Measurements from ENCODE around the gene PROSER3. TPM values are rescaled to one million over a fixed set of nuclear protein-coding genes. Genes with fewer than 3 reads are reported as not detected.
A peak's percentile ranks its signal among the peaks of the same experiment; 100 is the strongest.

Gene PROSER3
- total RNA-seq, 1 donor, result 9.5 TPM

DNA sequence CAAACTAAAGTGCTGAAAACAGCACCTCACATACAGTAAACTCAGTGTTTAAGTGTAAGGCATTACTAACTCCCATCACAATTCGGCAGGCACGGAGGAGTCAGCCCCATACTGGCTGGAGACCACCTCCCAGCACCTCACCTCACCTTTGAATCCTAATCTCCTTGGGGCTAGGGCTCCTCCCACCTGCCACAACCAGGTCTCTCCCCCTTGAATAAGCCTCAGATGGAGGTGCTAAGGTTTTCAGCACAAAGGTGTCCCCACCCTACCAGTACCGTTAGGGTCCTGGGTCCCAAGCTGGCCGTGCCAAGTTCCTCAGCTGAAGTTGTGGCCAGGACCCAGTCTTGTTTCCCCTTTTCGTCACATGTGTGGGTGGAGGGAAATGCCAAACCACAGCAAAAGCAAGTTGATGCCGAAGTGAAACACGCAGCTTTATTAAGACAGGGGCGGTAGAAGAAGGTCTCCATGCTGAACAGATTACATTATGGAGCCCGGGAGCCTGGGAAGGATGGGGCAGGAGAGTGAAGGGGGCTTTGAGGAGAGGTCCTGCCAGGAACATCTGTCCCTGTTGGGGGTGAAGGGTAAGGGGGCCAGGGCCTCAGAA is 15.8 kb upstream of the PROSER3 start, which contains the start of gene IGFLR1:
Gene IGFLR1, minus strand, starts transcription at position 332 of the 604 bp plus-strand sequence. CDS start 1,272 bp downstream, outside the sequence.
- H3K4me3 ChIP-seq (ENCODE audit: low read depth, low read length), result no peak within 1 kb of the TSS
- DNase-seq (ENCODE audit: low read depth), result no peak
- TF ChIP-seq, protein P1, sequence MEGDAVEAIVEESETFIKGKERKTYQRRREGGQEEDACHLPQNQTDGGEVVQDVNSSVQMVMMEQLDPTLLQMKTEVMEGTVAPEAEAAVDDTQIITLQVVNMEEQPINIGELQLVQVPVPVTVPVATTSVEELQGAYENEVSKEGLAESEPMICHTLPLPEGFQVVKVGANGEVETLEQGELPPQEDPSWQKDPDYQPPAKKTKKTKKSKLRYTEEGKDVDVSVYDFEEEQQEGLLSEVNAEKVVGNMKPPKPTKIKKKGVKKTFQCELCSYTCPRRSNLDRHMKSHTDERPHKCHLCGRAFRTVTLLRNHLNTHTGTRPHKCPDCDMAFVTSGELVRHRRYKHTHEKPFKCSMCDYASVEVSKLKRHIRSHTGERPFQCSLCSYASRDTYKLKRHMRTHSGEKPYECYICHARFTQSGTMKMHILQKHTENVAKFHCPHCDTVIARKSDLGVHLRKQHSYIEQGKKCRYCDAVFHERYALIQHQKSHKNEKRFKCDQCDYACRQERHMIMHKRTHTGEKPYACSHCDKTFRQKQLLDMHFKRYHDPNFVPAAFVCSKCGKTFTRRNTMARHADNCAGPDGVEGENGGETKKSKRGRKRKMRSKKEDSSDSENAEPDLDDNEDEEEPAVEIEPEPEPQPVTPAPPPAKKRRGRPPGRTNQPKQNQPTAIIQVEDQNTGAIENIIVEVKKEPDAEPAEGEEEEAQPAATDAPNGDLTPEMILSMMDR (IDR thresholded peaks at IDR 0.05; ENCODE audit: insufficient read depth, low read depth, low read length), result no peak

DNA sequence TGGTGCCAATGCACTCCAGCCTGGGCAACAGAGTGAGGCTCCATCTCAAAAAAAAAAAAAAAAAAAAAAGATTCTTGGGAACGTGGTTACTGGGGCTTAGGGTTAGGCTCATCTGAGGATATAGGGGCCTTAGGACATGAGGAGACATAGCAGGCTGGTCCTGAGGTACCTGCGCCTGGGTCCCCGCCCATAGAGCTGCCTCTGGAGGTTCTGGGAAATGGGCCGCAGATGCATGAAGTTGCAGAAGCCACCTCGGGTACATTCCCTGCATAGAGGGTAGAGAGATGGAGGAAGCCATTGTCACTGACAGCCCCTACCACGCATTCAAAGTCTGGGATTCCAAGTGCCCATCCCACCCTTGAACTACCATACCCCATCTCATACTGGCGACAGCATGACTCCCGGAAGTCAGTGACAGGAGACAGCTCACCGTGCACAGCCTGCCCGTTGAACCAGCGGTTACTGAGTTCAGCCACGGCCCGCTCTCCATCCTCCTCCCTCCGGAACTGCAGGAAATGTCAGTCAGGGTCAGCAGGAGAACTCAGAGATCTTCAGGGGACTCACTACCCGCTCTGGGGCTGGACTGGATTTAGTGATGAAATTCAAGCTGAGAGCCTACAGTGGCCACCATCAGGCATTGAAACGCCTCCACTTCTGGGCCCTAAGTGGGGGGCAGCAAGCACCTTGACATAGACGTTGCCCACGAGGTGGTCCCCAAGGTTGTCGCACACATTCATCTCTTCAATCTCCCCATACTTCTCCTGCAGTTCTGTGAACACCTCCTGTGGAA is 14.1 kb upstream of the PROSER3 start:
- TF ChIP-seq, protein P1 (IDR thresholded peaks at IDR 0.05; ENCODE audit: insufficient read depth, low read depth, low read length), result no peak
- no peak overlapping the region for H3K4me3 ChIP-seq (ENCODE audit: low read depth, low read length)
- no peak for DNase-seq (ENCODE audit: low read depth)

DNA sequence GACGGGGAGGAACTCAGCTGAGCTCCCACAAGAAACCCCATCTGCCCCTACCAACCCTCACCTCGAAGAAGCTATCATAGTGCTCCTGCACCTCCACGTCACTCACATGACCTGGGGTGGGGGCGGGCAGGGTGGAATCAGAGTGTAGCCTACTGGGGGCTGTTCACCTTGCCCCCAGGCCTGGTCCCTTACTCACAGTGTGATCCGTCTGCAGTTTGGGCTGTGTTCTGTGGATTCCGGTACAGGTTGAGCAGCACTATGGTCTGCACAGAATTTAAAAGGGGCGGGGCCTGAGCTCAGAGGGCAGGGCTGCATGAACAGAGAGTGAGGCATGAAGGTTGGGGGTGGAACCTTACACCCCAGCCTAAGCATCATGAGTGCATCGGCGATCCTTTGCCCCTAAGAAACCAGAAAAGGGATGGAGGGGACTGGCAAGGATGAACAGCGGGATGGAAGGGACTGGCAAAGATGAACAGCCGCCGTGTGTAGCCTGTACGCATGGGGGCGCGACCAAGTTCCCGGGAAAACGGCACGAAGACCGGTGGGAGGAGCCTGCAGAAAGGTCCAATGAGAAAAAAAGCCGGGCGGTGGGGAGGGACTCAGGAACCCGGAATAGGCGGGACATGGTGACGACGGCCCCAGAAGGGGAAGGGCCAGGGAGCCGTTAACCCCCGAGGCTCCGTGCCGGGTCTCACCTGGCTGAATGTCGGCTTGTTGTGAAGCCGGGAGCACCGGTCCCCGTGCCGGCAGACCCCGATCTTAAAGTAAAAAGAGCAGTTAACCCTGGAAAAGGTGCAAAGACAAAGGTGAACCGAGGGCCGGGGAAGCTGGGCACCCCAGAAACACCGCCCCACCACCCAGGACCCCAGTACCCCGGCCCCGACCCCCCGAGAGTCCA is 13.3 kb upstream of the PROSER3 start:
- peak; percentile 97 for DNase-seq (ENCODE audit: low read depth)
- peak overlapping the region; percentile 90 for H3K4me3 ChIP-seq (ENCODE audit: low read depth, low read length)
- TF ChIP-seq, protein P1 (IDR thresholded peaks at IDR 0.05; ENCODE audit: insufficient read depth, low read depth, low read length), result peak; percentile 49

DNA sequence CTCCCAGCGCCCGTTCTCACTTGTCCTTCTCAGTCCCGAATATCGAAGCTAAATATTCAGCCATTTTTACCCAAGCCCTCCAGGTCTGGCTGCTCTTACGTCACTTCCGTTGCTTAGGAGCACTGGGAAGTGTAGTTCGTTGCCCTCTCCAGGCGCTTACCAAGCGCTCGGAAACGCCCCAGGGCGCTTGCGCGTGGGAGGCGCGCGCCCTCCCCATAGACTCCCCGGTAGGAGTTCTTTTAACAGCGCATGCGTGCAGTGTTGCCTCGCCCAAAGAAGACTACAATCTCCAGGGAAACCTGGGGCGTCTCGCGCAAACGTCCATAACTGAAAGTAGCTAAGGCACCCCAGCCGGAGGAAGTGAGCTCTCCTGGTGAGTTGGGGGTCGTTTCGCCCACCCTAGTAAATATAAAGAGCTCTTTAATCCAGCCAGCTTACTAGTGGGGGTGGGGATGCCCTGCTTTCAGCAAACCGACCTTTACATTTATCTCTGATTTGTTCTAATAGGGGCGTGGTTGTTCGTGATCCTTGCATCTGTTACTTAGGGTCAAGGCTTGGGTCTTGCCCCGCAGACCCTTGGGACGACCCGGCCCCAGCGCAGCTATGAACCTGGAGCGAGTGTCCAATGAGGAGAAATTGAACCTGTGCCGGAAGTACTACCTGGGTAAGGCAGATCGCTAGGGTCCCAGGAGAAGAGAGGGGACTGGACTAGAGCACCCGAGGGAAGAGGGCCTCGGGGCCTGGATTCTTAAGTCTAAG is 12.5 kb upstream of the PROSER3 start, which contains the start of the genes PSENEN and U2AF1L4:
Gene PSENEN, plus strand, starts transcription at position 324 of the 759 bp plus-strand sequence. Its CDS starts 280 bp downstream, at position 604.
Gene U2AF1L4, minus strand, starts transcription at position 91 of the 759 bp plus-strand sequence. Its CDS starts 27 bp downstream, at position 64.
- TF ChIP-seq, protein P1 (IDR thresholded peaks at IDR 0.05; ENCODE audit: insufficient read depth, low read depth, low read length), result no peak
- peak within 1 kb of the TSS; percentile 90 for H3K4me3 ChIP-seq (ENCODE audit: low read depth, low read length)
- DNase-seq (ENCODE audit: low read depth), result peak; percentile 100

DNA sequence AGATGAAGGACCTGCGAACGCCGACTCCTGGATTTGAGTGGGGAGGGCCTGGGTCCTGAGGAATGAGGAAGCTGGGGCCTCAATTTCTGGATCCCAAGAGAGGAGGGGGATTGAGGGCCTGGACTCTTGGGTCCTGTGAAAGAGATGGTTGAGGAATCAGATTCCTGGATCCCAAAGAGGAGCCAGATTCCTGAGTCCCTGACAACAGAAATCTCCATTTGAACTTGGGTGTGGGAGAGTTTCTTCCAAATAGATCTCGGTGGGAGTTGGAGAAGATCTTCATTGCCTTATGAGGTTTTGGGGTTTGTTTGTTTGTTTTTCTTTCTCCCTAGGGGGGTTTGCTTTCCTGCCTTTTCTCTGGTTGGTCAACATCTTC is 11.9 kb upstream of the PROSER3 start:
- TF ChIP-seq, protein P1 (IDR thresholded peaks at IDR 0.05; ENCODE audit: insufficient read depth, low read depth, low read length), result no peak
- no peak for DNase-seq (ENCODE audit: low read depth)
- H3K4me3 ChIP-seq (ENCODE audit: low read depth, low read length), result peak overlapping the region; percentile 90

DNA sequence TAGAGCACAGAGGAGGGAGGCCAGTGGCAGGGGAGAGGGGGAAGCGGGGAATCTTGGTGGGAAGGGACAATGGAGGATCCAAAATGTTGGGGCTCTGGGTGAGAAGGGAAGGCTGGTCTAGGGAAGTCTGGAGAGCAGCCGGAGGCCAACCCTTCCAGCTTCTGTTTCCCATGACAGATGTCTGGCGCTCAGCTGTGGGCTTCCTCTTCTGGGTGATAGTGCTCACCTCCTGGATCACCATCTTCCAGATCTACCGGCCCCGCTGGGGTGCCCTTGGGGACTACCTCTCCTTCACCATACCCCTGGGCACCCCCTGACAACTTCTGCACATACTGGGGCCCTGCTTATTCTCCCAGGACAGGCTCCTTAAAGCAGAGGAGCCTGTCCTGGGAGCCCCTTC is 11.4 kb upstream of the PROSER3 start:
- DNase-seq (ENCODE audit: low read depth), result no peak
- peak overlapping the region; percentile 90 for H3K4me3 ChIP-seq (ENCODE audit: low read depth, low read length)
- TF ChIP-seq, protein P1 (IDR thresholded peaks at IDR 0.05; ENCODE audit: insufficient read depth, low read depth, low read length), result no peak
